WTC11 (cell line): Measurements from ENCODE around the gene BOD1L1. TPM values are rescaled to one million over a fixed set of nuclear protein-coding genes. Genes with fewer than 3 reads are reported as not detected.

Experiments
- ATAC-seq: fragments of 200-7000 bp; cut with Tn5 transposase; 2 replicates; pipeline ENCODE4 v1.10.0; 2021; ENCODE audit warnings: mild to moderate bottlenecking, moderate library complexity
- CTCF ChIA-PET: fragments of 300-600 bp; sonication (Branson Sonifier 250); formaldehyde crosslinking; loops from one replicate; lab custom pipeline; 2021; ENCODE audit warnings: antibody characterized with exemption; lab: Charles Lee
- POLR2A ChIA-PET: fragments of 350-600 bp; sonication (Branson Sonifier 250); formaldehyde crosslinking; loops from one replicate; lab custom pipeline; 2021; ENCODE audit warnings: antibody characterized with exemption; lab: Charles Lee
- DNase-seq: peaks from one replicate; pipeline ENCODE4 v3.0.0; 2021; ENCODE audit warnings: low spot score
- H3K27ac Mint-ChIP-seq: 2 replicates; pipeline ENCODE4 v1.8.0; 2021; ENCODE audit warnings: mixed read lengths
- H3K27me3 Mint-ChIP-seq: 2 replicates; pipeline ENCODE4 v1.8.0; 2021; ENCODE audit warnings: low read depth, mild to moderate bottlenecking, moderate library complexity, mixed read lengths
- H3K36me3 Mint-ChIP-seq: 2 replicates; pipeline ENCODE4 v1.8.0; 2021; ENCODE audit warnings: mixed read lengths
- H3K4me1 Mint-ChIP-seq: 2 replicates; pipeline ENCODE4 v1.8.0; 2022; ENCODE audit warnings: mixed read lengths
- H3K4me3 Mint-ChIP-seq: 2 replicates; pipeline ENCODE4 v1.8.0; 2021; ENCODE audit warnings: mild to moderate bottlenecking, moderate library complexity, mixed read lengths
- H3K9me3 Mint-ChIP-seq: 2 replicates; pipeline ENCODE4 v1.8.0; 2021; ENCODE audit warnings: mixed read lengths
- CREM ChIP-seq: sonication (generic); formaldehyde crosslinking; IDR thresholded peaks from 2 replicates; pipeline ENCODE4 v1.8.1; 2022; ENCODE audit warnings: mild to moderate bottlenecking, missing genetic modification reagents, moderate library complexity
- ELF4 ChIP-seq: sonication (generic); formaldehyde crosslinking; IDR thresholded peaks from 2 replicates; pipeline ENCODE4 v1.8.1; 2022; ENCODE audit warnings: low read depth, mild to moderate bottlenecking, moderate library complexity, missing genetic modification reagents
- EMX1 ChIP-seq: fragments of 250-450 bp; sonication (Bioruptor Pico); IDR thresholded peaks from 2 replicates; pipeline ENCODE4 v1.8.0; 2021; ENCODE audit warnings: mild to moderate bottlenecking
- GRHL2 ChIP-seq: fragments of 250-450 bp; sonication (Bioruptor Pico); IDR thresholded peaks from 2 replicates; pipeline ENCODE4 v1.8.0; 2022; ENCODE audit warnings: mild to moderate bottlenecking, moderate library complexity; ENCODE audit not compliant: insufficient replicate concordance, severe bottlenecking
- HMGA2 ChIP-seq: fragments of 250-450 bp; sonication (Bioruptor Pico); IDR thresholded peaks from 2 replicates; pipeline ENCODE4 v1.4.0; 2021; ENCODE audit warnings: mild to moderate bottlenecking, moderate library complexity
- MXD4 ChIP-seq: fragments of 250-450 bp; sonication (Bioruptor Pico); IDR thresholded peaks from 2 replicates; pipeline ENCODE4 v1.8.0; 2021; ENCODE audit warnings: mild to moderate bottlenecking, moderate library complexity, borderline replicate concordance
- NFE2L1 ChIP-seq: sonication (generic); formaldehyde crosslinking; IDR thresholded peaks from 2 replicates; pipeline ENCODE4 v1.8.1; 2023; ENCODE audit warnings: missing genetic modification reagents
- OVOL2 ChIP-seq: fragments of 250-450 bp; sonication (Bioruptor Pico); IDR thresholded peaks from 2 replicates; pipeline ENCODE4 v1.9.0; 2021; ENCODE audit warnings: mild to moderate bottlenecking, borderline replicate concordance
- PRRX2 ChIP-seq: fragments of 250-450 bp; sonication (Bioruptor Pico); IDR thresholded peaks from 2 replicates; pipeline ENCODE4 v1.8.0; 2021; ENCODE audit warnings: mild to moderate bottlenecking
- TCF7 ChIP-seq: sonication (generic); formaldehyde crosslinking; IDR thresholded peaks from 2 replicates; pipeline ENCODE4 v1.8.0; 2022; ENCODE audit warnings: mild to moderate bottlenecking, low read depth, missing genetic modification reagents, moderate library complexity
- ZNF263 ChIP-seq: sonication (generic); formaldehyde crosslinking; IDR thresholded peaks from 2 replicates; pipeline ENCODE4 v1.8.1; 2022; ENCODE audit warnings: low read depth, mild to moderate bottlenecking, moderate library complexity, missing genetic modification reagents
- ZNF423 ChIP-seq: fragments of 250-450 bp; sonication (Bioruptor Pico); IDR thresholded peaks from 2 replicates; pipeline ENCODE4 v2.1.2; 2022; ENCODE audit warnings: mild to moderate bottlenecking, moderate library complexity
- ZNF671 ChIP-seq: fragments of 250-450 bp; sonication (Bioruptor Pico); IDR thresholded peaks from 2 replicates; pipeline ENCODE4 v1.8.0; 2021; ENCODE audit warnings: mild to moderate bottlenecking
- total RNA-seq: library from RNA; stranded (reverse); gene quantifications from 3 replicates; pipeline ENCODE4 v1.2.3, GENCODE V29; 2021
- TF ChIP-seq, protein P1 (sequence below): sonication (generic); formaldehyde crosslinking; IDR thresholded peaks from 2 replicates; pipeline ENCODE4 v1.8.0; 2022; ENCODE audit warnings: missing genetic modification reagents
- TF ChIP-seq, protein P2 (sequence below): sonication (generic); formaldehyde crosslinking; IDR thresholded peaks from 2 replicates; pipeline ENCODE4 v1.8.1; 2023; ENCODE audit warnings: mild to moderate bottlenecking, moderate library complexity, missing genetic modification reagents
- TF ChIP-seq, protein P3 (sequence below): sonication (generic); formaldehyde crosslinking; IDR thresholded peaks from 2 replicates; pipeline ENCODE4 v1.8.1; 2023; ENCODE audit warnings: mild to moderate bottlenecking, missing genetic modification reagents, borderline replicate concordance
- TF ChIP-seq, protein P4 (sequence below): sonication (generic); formaldehyde crosslinking; IDR thresholded peaks from 2 replicates; pipeline ENCODE4 v1.8.1; 2022; ENCODE audit warnings: mild to moderate bottlenecking, missing genetic modification reagents, moderate library complexity, borderline replicate concordance
- TF ChIP-seq, protein P5 (sequence below): fragments of 250-450 bp; sonication (Bioruptor Pico); IDR thresholded peaks from 2 replicates; pipeline ENCODE4 v1.9.0; 2021; ENCODE audit warnings: mild to moderate bottlenecking, borderline replicate concordance

BOD1L1 gene
- total RNA-seq, 1 experiment from 2014 or later, result 43.5 TPM

DNA sequence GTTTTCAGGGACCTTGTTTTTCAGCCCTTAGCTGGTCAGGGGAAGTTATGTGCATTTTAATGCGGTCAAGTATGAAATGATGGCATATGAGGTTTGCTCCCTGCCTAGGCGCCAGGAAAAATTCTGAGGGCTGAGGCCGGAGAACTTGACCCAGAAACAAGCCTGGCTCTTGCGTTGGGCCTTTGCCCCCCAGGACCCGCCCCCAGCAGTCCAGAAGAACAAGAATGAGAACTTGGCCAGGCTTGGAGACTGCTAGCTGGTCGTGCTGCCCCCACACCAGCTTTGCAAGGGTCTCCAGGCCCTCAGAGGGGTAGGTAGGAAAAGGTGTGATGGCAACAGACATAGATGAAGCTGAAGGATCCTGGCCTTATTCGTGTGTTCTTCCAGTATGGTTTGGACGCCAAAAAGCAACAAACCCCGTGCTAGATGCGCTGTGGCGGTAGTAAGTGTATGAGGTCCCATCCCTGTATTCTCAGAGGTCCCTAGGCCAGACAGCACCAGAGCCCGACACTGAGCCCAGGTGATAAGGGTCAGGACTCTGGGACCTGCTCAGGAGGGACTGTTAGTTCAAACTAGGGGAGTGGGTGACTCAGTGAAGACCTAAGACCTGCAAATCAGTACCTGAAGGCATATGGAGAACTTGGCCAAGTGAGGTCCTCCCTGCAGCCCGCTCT is 93.7 kb downstream of the BOD1L1 start:
- Mint-ChIP-seq H3K4me3 (peak overlapping the region; percentile 22; the same call in 1 of the 2 replicates), H3K27me3 (peaks cover 100% of the 10 kb centered on the region), H3K4me1 (peaks cover 93% of the 10 kb centered on the region), H3K36me3 (peaks cover 7% of the 10 kb centered on the region; the same call in 1 of the 2 replicates), H3K27ac (no peak overlapping the region), H3K9me3 (no peaks in the 10 kb centered on the region)
- ChIA-PET POLR2A (interaction anchor here (0.8 kb wide), 1 partner anchor 10 kb away, joined by 3 read pairs; no protein-coding TSS in a partner anchor), CTCF (interaction anchor here (1.0 to 1.7 kb wide), 7 partner anchors 8 to 103 kb away, joined by 3 to 9 read pairs (median 4); partner anchors contain the start of gene NKX3-2)
- TF ChIP-seq, protein P1, sequence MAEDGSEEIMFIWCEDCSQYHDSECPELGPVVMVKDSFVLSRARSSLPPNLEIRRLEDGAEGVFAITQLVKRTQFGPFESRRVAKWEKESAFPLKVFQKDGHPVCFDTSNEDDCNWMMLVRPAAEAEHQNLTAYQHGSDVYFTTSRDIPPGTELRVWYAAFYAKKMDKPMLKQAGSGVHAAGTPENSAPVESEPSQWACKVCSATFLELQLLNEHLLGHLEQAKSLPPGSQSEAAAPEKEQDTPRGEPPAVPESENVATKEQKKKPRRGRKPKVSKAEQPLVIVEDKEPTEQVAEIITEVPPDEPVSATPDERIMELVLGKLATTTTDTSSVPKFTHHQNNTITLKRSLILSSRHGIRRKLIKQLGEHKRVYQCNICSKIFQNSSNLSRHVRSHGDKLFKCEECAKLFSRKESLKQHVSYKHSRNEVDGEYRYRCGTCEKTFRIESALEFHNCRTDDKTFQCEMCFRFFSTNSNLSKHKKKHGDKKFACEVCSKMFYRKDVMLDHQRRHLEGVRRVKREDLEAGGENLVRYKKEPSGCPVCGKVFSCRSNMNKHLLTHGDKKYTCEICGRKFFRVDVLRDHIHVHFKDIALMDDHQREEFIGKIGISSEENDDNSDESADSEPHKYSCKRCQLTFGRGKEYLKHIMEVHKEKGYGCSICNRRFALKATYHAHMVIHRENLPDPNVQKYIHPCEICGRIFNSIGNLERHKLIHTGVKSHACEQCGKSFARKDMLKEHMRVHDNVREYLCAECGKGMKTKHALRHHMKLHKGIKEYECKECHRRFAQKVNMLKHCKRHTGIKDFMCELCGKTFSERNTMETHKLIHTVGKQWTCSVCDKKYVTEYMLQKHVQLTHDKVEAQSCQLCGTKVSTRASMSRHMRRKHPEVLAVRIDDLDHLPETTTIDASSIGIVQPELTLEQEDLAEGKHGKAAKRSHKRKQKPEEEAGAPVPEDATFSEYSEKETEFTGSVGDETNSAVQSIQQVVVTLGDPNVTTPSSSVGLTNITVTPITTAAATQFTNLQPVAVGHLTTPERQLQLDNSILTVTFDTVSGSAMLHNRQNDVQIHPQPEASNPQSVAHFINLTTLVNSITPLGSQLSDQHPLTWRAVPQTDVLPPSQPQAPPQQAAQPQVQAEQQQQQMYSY, result no peak
- TF ChIP-seq EMX1 (CRISPR knock-in tag), result no peak
- no peak for TF ChIP-seq ZNF263 (CRISPR knock-in tag)
- TF ChIP-seq OVOL2, result no peak
- no peak for TF ChIP-seq HMGA2 (CRISPR knock-in tag)
- TF ChIP-seq GRHL2 (CRISPR knock-in tag), result no peak
- TF ChIP-seq PRRX2 (CRISPR knock-in tag), result no peak
- DNase-seq (no peak), ATAC-seq (no peak)

DNA sequence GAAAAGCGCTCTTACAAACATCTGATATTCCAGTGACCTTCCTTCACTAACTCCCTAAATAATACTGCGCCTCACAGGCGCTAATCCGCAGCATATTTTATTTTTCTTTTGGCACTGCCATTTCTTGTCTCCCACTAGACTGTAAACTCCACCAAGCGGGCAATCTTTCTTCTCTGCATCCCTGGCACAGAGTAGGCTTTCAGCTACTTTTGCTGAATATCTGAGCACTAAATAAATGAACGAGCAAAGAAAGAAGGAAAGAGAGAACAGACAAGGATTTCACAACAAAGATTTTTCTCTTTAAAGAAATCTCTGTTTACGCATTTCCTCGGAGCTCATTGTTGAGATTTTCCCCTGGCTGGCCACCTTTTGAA is 95.9 kb downstream of the BOD1L1 start:
- H3K36me3 Mint-ChIP-seq, result 0 out of 2 replicates have a peak, but pooled peaks cover 3% of the 10 kb centered on the region
- no peak for DNase-seq
- H3K27ac Mint-ChIP-seq, result no peak overlapping the region
- H3K9me3 Mint-ChIP-seq, result no peaks in the 10 kb centered on the region
- ChIA-PET POLR2A (interaction anchor here (1.0 kb wide), 1 partner anchor 48 kb away, joined by 3 read pairs; the partner anchor contains the start of gene RAB28), CTCF (interaction anchor here (0.7 to 5.8 kb wide), 8 partner anchors 9 to 123 kb away, joined by 3 to 55 read pairs (median 3); partner anchors contain the start of gene NKX3-2)
- TF ChIP-seq, protein P2, sequence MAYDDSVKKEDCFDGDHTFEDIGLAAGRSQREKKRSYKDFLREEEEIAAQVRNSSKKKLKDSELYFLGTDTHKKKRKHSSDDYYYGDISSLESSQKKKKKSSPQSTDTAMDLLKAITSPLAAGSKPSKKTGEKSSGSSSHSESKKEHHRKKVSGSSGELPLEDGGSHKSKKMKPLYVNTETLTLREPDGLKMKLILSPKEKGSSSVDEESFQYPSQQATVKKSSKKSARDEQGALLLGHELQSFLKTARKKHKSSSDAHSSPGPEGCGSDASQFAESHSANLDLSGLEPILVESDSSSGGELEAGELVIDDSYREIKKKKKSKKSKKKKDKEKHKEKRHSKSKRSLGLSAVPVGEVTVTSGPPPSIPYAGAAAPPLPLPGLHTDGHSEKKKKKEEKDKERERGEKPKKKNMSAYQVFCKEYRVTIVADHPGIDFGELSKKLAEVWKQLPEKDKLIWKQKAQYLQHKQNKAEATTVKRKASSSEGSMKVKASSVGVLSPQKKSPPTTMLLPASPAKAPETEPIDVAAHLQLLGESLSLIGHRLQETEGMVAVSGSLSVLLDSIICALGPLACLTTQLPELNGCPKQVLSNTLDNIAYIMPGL, result no peak
- TF ChIP-seq NFE2L1 (CRISPR knock-in tag) (no peak), ZNF671 (CRISPR knock-in tag) (no peak), MXD4 (CRISPR knock-in tag) (no peak), ZNF423 (CRISPR knock-in tag) (no peak), ELF4 (no peak), CREM (CRISPR knock-in tag) (no peak), TCF7 (CRISPR knock-in tag) (no peak)
- TF ChIP-seq, protein P3, sequence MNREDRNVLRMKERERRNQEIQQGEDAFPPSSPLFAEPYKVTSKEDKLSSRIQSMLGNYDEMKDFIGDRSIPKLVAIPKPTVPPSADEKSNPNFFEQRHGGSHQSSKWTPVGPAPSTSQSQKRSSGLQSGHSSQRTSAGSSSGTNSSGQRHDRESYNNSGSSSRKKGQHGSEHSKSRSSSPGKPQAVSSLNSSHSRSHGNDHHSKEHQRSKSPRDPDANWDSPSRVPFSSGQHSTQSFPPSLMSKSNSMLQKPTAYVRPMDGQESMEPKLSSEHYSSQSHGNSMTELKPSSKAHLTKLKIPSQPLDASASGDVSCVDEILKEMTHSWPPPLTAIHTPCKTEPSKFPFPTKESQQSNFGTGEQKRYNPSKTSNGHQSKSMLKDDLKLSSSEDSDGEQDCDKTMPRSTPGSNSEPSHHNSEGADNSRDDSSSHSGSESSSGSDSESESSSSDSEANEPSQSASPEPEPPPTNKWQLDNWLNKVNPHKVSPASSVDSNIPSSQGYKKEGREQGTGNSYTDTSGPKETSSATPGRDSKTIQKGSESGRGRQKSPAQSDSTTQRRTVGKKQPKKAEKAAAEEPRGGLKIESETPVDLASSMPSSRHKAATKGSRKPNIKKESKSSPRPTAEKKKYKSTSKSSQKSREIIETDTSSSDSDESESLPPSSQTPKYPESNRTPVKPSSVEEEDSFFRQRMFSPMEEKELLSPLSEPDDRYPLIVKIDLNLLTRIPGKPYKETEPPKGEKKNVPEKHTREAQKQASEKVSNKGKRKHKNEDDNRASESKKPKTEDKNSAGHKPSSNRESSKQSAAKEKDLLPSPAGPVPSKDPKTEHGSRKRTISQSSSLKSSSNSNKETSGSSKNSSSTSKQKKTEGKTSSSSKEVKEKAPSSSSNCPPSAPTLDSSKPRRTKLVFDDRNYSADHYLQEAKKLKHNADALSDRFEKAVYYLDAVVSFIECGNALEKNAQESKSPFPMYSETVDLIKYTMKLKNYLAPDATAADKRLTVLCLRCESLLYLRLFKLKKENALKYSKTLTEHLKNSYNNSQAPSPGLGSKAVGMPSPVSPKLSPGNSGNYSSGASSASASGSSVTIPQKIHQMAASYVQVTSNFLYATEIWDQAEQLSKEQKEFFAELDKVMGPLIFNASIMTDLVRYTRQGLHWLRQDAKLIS (CRISPR knock-in tag), result no peak
- TF ChIP-seq, protein P4, sequence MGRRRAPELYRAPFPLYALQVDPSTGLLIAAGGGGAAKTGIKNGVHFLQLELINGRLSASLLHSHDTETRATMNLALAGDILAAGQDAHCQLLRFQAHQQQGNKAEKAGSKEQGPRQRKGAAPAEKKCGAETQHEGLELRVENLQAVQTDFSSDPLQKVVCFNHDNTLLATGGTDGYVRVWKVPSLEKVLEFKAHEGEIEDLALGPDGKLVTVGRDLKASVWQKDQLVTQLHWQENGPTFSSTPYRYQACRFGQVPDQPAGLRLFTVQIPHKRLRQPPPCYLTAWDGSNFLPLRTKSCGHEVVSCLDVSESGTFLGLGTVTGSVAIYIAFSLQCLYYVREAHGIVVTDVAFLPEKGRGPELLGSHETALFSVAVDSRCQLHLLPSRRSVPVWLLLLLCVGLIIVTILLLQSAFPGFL (CRISPR knock-in tag), result no peak
- TF ChIP-seq, protein P5, sequence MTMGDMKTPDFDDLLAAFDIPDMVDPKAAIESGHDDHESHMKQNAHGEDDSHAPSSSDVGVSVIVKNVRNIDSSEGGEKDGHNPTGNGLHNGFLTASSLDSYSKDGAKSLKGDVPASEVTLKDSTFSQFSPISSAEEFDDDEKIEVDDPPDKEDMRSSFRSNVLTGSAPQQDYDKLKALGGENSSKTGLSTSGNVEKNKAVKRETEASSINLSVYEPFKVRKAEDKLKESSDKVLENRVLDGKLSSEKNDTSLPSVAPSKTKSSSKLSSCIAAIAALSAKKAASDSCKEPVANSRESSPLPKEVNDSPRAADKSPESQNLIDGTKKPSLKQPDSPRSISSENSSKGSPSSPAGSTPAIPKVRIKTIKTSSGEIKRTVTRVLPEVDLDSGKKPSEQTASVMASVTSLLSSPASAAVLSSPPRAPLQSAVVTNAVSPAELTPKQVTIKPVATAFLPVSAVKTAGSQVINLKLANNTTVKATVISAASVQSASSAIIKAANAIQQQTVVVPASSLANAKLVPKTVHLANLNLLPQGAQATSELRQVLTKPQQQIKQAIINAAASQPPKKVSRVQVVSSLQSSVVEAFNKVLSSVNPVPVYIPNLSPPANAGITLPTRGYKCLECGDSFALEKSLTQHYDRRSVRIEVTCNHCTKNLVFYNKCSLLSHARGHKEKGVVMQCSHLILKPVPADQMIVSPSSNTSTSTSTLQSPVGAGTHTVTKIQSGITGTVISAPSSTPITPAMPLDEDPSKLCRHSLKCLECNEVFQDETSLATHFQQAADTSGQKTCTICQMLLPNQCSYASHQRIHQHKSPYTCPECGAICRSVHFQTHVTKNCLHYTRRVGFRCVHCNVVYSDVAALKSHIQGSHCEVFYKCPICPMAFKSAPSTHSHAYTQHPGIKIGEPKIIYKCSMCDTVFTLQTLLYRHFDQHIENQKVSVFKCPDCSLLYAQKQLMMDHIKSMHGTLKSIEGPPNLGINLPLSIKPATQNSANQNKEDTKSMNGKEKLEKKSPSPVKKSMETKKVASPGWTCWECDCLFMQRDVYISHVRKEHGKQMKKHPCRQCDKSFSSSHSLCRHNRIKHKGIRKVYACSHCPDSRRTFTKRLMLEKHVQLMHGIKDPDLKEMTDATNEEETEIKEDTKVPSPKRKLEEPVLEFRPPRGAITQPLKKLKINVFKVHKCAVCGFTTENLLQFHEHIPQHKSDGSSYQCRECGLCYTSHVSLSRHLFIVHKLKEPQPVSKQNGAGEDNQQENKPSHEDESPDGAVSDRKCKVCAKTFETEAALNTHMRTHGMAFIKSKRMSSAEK (CRISPR knock-in tag), result no peak
- no peak for ATAC-seq
- peaks cover 87% of the 10 kb centered on the region for H3K4me1 Mint-ChIP-seq
- peak overlapping the region; percentile 62 for H3K4me3 Mint-ChIP-seq
- H3K27me3 Mint-ChIP-seq, result peaks cover 100% of the 10 kb centered on the region
